PC-9 (cell line): ENCODE results near the gene TGFBI. TPM values are rescaled to one million over a fixed set of nuclear protein-coding genes. Genes with fewer than 3 reads are reported as not detected.

ENCODE experiments used
- BruUV-seq: library from RNA; stranded (reverse); fragments of 400-500 nt; replicated peaks from 2 replicates; lab custom pipeline; 2021; lab: Mats Ljungman, UMichigan
- CTCF ChIA-PET: fragments of 300-600 bp; sonication (Branson Sonifier 250); formaldehyde crosslinking; loops from one replicate; lab custom pipeline; 2022; ENCODE audit warnings: antibody characterized with exemption; lab: Charles Lee
- POLR2A ChIA-PET: fragments of 300-600 bp; sonication (Branson Sonifier 250); formaldehyde crosslinking; loops from one replicate; lab custom pipeline; 2022; ENCODE audit warnings: antibody characterized with exemption; ENCODE audit not compliant: unreplicated experiment; lab: Charles Lee
- DNase-seq, 2 experiments: peaks; one replicate each; pipeline versions ENCODE4 v3.0.0 to v3.0.0-alpha.2; 2015 to 2022; ENCODE audit warnings: mixed read lengths in 1 of 2
- H2AFZ ChIP-seq: fragments of 200-600 bp; sonication (generic); 2 replicates; pipeline ENCODE4 v1.8.1; 2017; ENCODE audit warnings: antibody characterized with exemption
- H3F3A ChIP-seq: fragments of 200-600 bp; sonication (generic); 2 replicates; pipeline ENCODE4 v1.8.1; 2017; ENCODE audit warnings: antibody characterized with exemption, mild to moderate bottlenecking, low read depth; ENCODE audit not compliant: insufficient read depth
- H3K27ac ChIP-seq: fragments of 200-600 bp; sonication (generic); 2 replicates; pipeline ENCODE4 v1.6.1; 2016; ENCODE audit warnings: mixed run types
- H3K27me3 ChIP-seq: fragments of 200-600 bp; sonication (generic); 2 replicates; pipeline ENCODE4 v1.6.1; 2016; ENCODE audit warnings: low read depth, mixed run types; ENCODE audit not compliant: insufficient read depth
- H3K36me3 ChIP-seq: fragments of 200-600 bp; sonication (generic); 2 replicates; pipeline ENCODE4 v1.6.1; 2016; ENCODE audit warnings: low read depth, mixed run types
- H3K4me1 ChIP-seq: fragments of 200-600 bp; sonication (generic); replicated peaks from 2 replicates; pipeline ENCODE4 v1.6.1; 2016; ENCODE audit warnings: mixed run types; ENCODE audit not compliant: insufficient read depth
- H3K4me2 ChIP-seq: fragments of 200-600 bp; sonication (generic); 2 replicates; pipeline ENCODE4 v1.6.1; 2017; ENCODE audit warnings: mixed run types
- H3K4me3 ChIP-seq: fragments of 200-600 bp; sonication (generic); 2 replicates; pipeline ENCODE4 v1.6.1; 2016; ENCODE audit warnings: mixed run types
- H3K79me2 ChIP-seq: fragments of 200-600 bp; sonication (generic); 2 replicates; pipeline ENCODE4 v1.6.1; 2017; ENCODE audit warnings: low read depth, mixed run types
- H3K9me2 ChIP-seq: fragments of 200-600 bp; sonication (generic); 2 replicates; pipeline ENCODE4 v1.8.1; 2017; ENCODE audit warnings: mild to moderate bottlenecking; ENCODE audit not compliant: insufficient read depth
- H3K9me3 ChIP-seq: fragments of 200-600 bp; sonication (generic); 2 replicates; pipeline ENCODE4 v1.8.1; 2016; ENCODE audit warnings: low read depth; ENCODE audit not compliant: insufficient read depth
- H4K20me1 ChIP-seq: fragments of 200-600 bp; sonication (generic); 2 replicates; pipeline ENCODE4 v1.8.1; 2017; ENCODE audit not compliant: insufficient read depth
- EZH2 ChIP-seq: fragments of 200-600 bp; sonication (generic); IDR thresholded peaks from 2 replicates; pipeline ENCODE4 v1.8.0; 2017; ENCODE audit warnings: antibody characterized with exemption, low read depth
- intact Hi-C: fragments of 100-400 bp; cut with micrococcal nuclease; formaldehyde crosslinking; loops from one replicate; pipeline ENCODE4 v1.10.0; 2022; ENCODE audit not compliant: unreplicated experiment
- total RNA-seq: library from RNA; stranded (reverse); gene quantifications from 2 replicates; pipeline ENCODE4 v1.2.3, GENCODE V29; 2021
- TF ChIP-seq, protein P1 (sequence below): fragments of 200-600 bp; sonication (generic); conservative IDR thresholded peaks from 2 replicates; pipeline ENCODE4 v1.6.1; 2017; ENCODE audit warnings: mixed run types, antibody characterized with exemption, mild to moderate bottlenecking, moderate library complexity

Gene TGFBI
- total RNA-seq, 1 experiment from 2014 or later = 437 TPM

GRCh38 chr5:135980620-135981019 is 48.2 kb upstream of the TGFBI start:
- Histone ChIP-seq H2AFZ (no peak overlapping the region), H3F3A (no peaks in the 10 kb centered on the region), H3K9me3 (no peaks in the 10 kb centered on the region), H3K36me3 (no peaks in the 10 kb centered on the region), H3K79me2 (no peaks in the 10 kb centered on the region), H3K4me2 (no peak overlapping the region), H4K20me1 (no peaks in the 10 kb centered on the region), H3K9me2 (no peaks in the 10 kb centered on the region), H3K4me3 (no peak overlapping the region), H3K4me1 (no peaks in the 10 kb centered on the region), H3K27me3 (no peaks in the 10 kb centered on the region), H3K27ac (no peak overlapping the region)
- BruUV-seq = no TSS peak
- POLR2A ChIA-PET = no interaction called here
- intact Hi-C loops = no loop called here
- no peak for DNase-seq
- CTCF ChIA-PET = interaction anchor here (0.7 kb wide), 1 partner anchor 1481 kb away, joined by 3 read pairs; no protein-coding TSS in a partner anchor
- TF ChIP-seq, protein P1, sequence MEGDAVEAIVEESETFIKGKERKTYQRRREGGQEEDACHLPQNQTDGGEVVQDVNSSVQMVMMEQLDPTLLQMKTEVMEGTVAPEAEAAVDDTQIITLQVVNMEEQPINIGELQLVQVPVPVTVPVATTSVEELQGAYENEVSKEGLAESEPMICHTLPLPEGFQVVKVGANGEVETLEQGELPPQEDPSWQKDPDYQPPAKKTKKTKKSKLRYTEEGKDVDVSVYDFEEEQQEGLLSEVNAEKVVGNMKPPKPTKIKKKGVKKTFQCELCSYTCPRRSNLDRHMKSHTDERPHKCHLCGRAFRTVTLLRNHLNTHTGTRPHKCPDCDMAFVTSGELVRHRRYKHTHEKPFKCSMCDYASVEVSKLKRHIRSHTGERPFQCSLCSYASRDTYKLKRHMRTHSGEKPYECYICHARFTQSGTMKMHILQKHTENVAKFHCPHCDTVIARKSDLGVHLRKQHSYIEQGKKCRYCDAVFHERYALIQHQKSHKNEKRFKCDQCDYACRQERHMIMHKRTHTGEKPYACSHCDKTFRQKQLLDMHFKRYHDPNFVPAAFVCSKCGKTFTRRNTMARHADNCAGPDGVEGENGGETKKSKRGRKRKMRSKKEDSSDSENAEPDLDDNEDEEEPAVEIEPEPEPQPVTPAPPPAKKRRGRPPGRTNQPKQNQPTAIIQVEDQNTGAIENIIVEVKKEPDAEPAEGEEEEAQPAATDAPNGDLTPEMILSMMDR = no peak
- TF ChIP-seq EZH2 = no peak

DNA sequence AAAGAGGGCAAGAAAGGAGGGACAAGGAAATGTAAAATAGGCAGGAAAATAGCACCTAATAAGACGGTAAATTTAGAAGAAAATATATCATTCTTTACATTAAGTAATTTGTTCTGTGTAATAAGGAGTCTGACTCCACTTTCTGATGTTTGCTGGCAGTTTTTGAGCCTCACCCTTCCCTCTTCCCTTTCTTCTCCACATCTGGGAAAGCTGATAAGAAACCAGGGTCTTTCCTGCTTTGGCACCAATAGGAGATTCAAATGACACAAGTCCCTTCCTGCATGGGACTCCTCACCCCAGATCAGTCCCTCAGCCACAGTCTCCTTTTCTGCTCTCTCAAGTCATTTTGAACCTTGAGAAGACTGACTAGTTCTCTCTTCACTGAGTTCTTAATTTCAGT is 42.8 kb upstream of the TGFBI start:
- no peak for DNase-seq
- ChIA-PET CTCF (no interaction called here), POLR2A (no interaction called here)
- intact Hi-C loops = no loop called here
- Histone ChIP-seq H3K36me3 (no peaks in the 10 kb centered on the region), H4K20me1 (no peaks in the 10 kb centered on the region), H3K27ac (no peak overlapping the region), H3K79me2 (no peaks in the 10 kb centered on the region), H2AFZ (no peak overlapping the region), H3K27me3 (no peaks in the 10 kb centered on the region), H3K9me3 (no peaks in the 10 kb centered on the region), H3K4me3 (no peak overlapping the region), H3F3A (no peaks in the 10 kb centered on the region), H3K4me1 (no peaks in the 10 kb centered on the region), H3K9me2 (no peaks in the 10 kb centered on the region), H3K4me2 (no peak overlapping the region)
- TF ChIP-seq, protein P1 = no peak
- no peak for TF ChIP-seq EZH2
- BruUV-seq = no TSS peak

DNA sequence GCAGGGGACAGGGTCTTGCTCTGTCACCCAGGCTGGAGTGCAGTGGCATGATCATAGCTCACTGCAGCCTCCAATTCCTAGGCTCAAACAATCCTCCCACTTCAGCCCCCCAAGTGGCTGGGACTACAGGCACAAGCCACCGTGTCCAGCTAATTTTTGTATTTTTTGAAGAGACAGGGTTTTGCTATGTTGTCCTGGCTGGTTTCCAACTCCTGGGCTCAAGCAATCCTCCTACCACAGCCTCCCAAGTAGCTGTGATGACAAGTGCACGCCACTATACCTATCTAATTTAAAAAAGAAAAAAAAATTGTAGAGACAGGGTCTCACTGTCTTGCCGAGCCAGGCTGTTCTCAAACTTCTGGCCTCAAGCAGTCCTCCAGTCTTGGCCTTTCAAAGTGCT is 42.4 kb upstream of the TGFBI start:
- ChIA-PET CTCF (interaction anchor here (0.9 kb wide), 1 partner anchor 9 kb away, joined by 3 read pairs; no protein-coding TSS in a partner anchor), POLR2A (no interaction called here)
- no peaks in the 10 kb centered on the region for H3K4me1 ChIP-seq
- H3K27ac ChIP-seq = no peak overlapping the region
- no peak overlapping the region for H3K4me3 ChIP-seq
- no TSS peak for BruUV-seq
- H3K9me3 ChIP-seq = no peaks in the 10 kb centered on the region
- H3K27me3 ChIP-seq = no peaks in the 10 kb centered on the region
- no peaks in the 10 kb centered on the region for H3K79me2 ChIP-seq
- no peak for DNase-seq
- H3K9me2 ChIP-seq = no peaks in the 10 kb centered on the region
- no peaks in the 10 kb centered on the region for H3K36me3 ChIP-seq
- H2AFZ ChIP-seq = no peak overlapping the region
- intact Hi-C loops = no loop called here
- TF ChIP-seq, protein P1 = no peak
- TF ChIP-seq EZH2 = no peak
- H3F3A ChIP-seq = no peaks in the 10 kb centered on the region
- no peak overlapping the region for H3K4me2 ChIP-seq
- no peaks in the 10 kb centered on the region for H4K20me1 ChIP-seq
